Hepatic stellate cell (primary cell): ENCODE data around the gene EPHB1.

Experiments
- DNase-seq: peaks from one replicate; pipeline ENCODE4 v3.0.0; 2011; ENCODE audit warnings: low spot score

EPHB1 gene

DNA sequence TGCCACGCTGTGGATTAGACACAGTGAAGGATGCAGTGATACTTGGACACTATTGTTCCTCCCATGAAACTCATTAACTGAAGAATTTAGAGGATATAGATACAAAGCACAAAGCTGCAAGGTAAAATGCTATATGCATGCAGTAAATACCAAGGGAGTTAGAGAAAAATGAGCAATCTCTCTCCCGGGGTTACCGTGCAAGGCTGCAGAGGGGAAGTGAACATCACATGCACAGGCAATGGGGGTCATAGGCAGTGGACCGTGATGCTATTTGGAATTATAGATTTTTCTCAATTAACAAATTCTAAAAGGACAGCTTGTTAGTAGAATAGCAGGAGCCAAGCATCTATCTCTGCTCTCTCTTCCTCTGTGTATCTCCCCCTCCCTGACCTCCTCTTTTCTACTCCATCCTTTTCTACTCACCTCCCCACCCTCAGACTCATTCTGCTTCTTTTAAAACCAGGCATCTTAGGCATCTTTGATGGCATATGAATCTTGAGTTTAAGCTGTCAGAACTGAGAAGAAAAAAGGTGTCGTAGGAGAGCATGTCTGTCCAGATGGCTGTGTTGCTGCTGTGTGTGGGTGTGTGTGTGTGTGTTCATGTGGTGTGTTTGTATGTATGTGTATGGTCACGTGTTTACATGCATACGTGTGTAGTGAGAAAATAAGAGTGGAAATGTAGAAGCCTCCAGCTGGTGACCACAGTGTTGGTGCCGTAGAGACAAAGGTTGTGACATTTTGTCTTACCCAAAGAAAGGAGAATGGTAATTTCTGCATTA, 339.0 kb downstream of the EPHB1 start:
- no peak for DNase-seq

- no peak for DNase-seq
Observed at GRCh38 chr3:135134684-135135075, 339.6 kb downstream of the EPHB1 start.

DNA sequence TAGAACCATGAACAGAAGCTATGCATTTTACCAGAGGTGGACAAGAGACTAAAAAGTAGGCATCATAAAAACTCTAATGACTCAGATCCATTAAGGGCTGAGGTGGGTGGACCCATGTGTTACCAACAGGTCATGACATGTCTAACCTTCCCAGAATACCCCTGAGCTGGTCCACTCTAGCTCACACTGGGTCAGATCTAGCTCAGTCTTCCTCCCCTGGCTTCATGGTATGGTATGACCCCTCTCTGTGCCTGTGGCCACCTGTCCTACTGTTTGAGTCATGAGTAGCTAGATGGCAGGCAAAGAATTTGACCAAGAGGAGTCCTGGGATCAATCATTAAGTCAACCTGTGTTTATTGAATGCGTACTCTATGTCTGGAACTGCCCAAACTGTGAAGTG, 340.4 kb downstream of the EPHB1 start:
- DNase-seq, result no peak

- DNase-seq, result no peak
Observed at GRCh38 chr3:135136361-135137100, 341.5 kb downstream of the EPHB1 start.

DNA sequence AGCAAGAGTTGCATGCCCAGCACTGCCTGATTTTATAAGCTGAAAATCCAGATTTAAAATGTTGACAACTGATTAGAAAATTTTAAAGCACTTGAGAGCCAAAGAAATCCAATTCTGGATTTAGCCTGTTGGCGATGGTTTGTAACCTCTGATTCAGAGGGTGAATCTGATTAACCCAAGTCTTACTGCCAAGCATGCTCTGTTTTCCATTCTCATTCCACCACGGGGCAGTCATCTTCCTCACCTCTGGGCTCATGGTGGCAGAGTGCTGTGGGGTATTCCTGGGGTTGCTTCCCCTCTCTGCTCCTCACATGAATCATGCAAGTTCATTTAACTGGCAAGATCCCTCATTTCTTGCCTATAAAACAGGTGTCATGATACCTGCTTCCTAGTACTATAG, 342.2 kb downstream of the EPHB1 start:
- no peak for DNase-seq

DNA sequence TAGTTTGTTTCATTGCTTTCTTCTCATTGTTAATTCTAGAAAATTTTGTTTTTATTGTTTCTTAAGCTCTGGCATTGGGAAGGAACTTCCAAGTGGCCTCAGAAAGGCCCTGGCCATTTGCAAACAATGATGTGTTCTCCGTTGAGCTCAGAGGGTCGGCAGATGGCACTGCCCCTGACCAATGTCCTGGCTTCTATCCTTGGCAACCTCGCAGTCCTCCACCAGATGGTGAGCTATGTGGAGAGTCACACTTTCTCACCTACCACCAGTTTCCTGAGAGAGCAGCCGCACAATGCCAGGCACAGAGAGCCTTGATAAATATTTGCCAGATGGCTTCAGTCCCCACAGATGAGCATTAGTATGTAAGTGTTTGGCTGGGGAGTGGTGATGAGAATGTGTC, 343.7 kb downstream of the EPHB1 start:
- no peak for DNase-seq

GRCh38 chr3:135140591-135140990, 345.5 kb downstream of the EPHB1 start:
- DNase-seq, result no peak

DNA sequence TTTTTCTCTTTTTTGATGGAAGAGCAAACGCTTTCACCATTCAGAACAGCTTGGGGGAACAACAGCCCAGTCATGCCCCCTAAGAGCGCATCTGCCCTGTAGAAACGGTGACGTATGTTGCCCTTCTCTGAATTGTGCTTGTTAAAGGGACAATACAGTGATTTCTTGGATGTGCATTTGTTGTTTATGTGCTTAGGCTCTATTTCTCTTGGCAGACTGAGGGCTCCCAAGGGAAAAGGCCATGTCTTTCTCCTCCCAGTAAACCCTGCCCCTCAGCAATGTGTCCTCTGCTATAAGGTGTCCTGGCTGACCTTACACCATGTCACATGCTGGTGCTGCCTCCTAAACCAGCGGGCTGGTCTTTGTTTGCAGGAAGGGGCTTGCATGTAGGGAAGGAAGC, 346.1 kb downstream of the EPHB1 start:
- DNase-seq, result no peak

DNA sequence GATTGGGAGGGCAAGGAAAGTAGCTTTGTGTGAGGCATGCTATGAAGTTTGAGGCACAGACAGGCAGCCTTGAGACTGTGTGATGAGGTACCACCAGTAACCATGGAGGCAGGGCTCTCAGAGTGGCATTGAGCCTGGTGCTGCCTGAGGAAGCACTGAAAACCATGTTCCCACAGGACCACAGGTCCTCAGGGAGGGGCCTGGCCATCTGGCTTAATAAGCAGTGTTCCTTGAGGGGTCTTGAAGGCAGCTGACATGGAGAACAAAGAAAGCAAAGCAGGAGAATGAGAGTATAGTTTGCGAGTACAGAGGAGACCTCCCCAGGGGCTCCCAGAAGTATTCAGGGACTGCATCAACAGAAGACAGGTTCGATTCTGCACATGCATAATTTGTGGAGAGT, 346.6 kb downstream of the EPHB1 start:
- DNase-seq, result no peak

DNA sequence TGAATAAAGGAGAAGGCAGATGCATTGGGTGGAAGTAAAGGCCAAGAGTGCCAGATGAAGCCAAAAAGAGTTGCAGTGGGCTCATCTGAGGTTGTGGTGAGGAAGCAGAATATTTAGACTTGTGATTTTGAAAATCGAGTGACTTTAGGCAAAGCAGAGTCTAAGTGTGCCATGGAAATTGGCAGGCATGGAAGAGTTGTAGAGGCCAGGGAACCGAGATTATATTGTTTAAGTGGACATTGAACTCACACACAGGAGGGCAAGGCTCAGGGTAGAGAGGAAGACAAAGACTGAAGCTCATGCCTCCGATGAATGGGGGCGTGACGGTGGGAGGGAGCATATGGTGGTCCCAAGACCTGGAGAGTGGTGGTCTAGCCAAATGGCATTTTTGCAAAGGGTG, 347.5 kb downstream of the EPHB1 start:
- no peak for DNase-seq

DNA sequence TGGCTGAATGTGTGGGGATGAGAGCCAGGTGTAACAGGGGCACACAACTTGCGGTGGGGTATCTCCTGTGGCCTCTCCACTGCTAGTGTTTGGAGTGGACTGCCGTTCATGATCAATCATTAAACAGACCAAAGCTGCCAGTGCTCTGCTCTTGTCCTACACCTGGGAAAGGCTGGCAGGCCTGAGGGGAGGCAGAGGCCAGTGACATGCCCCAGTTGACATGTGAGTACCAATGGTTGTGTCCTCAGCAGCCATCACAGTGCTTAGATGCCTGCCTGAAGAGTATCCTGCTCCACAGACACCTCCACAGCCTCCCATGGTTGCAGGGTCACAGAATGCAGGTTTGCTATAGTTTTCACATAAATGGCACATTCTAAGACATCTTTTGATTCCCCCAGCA, 348.4 kb downstream of the EPHB1 start:
- no peak for DNase-seq

- DNase-seq, result no peak
Observed at GRCh38 chr3:135145581-135145980, 350.5 kb downstream of the EPHB1 start.

DNA sequence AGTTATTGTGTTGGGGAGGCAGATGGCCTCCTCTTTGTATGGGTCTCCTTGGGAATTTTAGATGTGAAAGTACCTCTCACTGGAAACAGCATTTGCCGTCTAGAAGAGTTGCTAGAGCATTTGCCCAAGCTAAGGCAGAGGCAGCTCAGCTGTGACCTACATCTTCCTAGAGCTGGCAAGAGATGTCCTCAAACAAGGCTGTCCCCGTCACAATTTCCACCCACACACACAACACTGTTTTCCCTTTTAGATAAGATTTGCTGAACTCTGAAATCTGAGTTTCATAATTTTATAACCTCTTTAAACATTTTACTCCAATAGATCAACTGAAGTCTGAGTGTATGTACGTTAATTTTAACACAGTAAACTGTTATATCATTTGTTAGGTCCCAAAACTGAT, 352.6 kb downstream of the EPHB1 start:
- no peak for DNase-seq

GRCh38 chr3:135148398-135149020, 353.4 kb downstream of the EPHB1 start:
- no peak for DNase-seq

DNA sequence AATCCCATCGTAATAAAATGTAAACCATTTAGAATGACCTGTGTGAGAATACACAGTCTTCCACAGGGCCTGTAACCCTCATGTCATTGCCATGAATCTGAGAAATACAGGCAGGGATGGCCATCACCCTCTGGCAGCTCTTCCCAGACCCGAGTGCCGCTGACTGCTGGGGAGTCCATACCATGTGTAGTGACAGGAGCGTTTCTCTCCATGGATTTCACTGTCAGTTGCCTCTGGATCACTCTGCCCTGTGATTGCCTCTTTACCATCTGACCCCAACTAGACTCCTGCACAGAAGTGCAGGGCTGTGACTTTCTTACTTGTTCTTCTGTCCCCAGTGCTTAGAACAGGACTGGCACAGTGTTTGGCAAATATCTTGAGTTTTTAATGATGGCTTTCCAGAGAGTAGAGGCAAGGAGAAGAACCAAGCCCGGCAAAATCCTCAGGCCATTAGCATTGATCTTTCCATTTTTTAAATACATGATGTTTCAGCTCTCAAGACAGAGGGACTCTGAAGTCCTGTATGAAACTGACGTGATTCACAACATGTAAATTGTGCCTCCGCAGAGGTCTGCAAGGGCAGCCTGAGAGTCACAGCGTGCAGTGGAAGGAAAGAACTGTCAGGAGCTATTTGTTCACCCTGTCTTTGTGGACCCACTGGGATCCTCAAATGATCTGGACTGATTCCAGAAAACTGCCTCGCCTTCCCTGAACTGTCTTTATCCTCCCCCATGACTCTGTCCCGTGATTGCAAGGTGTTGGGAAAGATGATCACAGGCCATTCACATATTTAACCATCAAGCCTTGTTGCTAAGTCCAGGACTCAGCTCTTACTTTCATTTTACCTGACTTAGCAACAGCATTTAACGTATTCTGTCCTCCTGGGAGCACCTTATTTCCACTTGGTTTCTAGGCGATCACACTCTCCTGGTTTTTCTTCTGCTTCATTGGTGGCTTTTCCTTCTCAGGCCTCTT, 354.9 kb downstream of the EPHB1 start:
- no peak for DNase-seq

DNA sequence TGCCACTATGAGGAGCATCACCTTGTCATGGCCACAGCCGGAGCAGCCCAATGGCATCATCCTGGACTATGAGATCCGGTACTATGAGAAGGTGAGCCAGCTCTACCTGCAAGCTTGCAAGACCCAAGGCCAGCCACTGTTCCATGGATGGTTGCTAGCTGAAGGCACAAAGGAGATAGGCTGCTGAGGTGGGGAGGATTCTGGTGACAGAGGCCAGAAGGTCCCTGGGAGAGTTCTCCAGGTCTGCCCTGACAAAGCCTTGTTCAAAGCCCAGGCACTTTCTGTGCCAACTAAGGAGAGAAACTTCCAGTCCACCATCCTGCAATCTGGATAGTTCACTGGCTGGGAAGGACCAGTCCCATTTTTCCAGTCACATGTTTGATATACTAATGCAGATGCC, 359.1 kb downstream of the EPHB1 start:
- DNase-seq, result no peak

DNA sequence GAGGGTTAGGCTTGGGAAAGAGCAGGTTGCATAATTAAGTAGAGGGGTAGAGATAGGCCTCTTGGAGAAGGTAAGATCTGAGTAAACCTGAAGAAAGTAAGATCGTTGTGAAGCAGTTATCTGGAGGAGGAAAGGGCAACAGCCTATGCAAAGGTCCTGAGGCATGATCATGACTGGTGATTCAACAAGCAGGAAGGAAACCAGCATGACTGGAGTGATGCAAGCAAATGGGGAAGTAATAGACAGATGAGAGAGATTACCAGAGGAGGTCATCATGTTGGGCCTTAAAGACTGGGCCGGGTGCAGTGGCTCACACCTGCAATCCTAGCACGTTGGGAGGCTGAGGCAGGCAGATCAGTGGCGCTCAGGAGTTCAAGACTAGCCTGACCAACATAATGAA, 360.2 kb downstream of the EPHB1 start:
- DNase-seq, result no peak

GRCh38 chr3:135155791-135156190, 360.7 kb downstream of the EPHB1 start:
- DNase-seq, result no peak

DNA sequence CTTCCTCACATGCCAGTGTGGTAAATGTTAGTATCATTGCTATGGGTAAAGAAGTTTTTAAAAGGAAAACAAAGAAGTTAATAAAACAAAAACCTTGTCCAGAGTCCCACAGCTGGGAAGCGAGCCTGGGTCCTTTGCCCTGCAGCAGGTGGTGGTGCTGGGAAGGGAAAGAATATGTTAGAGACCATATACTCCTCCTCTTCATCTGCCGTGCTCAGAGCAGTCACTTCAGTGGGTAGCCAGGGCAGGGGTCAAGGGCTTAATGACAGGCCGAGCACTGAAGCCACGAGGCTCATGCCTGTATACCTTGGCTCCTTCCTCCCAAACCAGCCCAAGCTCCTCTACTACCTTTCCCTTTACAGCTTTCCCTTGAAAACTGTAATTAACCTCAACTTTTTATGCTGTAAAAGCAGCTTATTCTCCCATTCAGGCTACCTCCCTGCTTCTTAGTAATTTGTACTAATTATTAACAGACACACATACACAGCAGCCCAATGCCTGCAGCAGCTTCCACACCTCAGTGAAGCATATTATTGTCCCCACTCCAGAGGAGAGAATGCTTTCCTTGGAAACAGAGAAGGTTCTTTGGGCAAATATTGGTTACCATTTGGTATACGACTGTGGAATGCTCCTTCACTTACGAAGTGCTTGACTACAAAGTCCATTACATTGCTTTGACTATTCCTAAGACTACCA, 362.1 kb downstream of the EPHB1 start:
- DNase-seq, result no peak

GRCh38 chr3:135158520-135158919, 363.5 kb downstream of the EPHB1 start:
- no peak for DNase-seq

GRCh38 chr3:135159681-135160247, 364.7 kb downstream of the EPHB1 start:
- no peak for DNase-seq
